Measurements from ENCODE around the gene OR14A2.

DNA sequence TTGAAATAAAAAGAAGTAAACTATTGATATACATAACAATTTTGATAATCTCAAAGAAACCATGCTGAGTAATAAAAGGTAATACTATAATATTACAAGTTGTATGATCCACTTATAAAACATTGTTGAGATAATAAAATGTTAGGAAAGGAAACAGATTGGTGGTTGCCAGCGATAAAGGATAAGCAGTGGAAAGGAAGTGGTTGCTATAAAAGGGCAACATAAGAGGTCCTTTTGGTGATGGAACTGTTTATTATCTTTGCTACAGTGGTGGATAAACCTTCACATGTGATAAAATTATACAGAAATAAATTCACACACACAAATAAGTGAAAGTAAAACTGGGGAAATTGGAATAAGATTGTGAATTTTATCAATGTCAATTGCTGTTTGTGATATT is 46.6 kb downstream of the OR14A2 start:
- TF ChIP-seq EZH2 (IDR thresholded peaks at IDR 0.05; ENCODE audit: borderline replicate concordance, insufficient read depth, low read length, poor library complexity, severe bottlenecking) (no peak), CTCF (IDR thresholded peaks at IDR 0.05; ENCODE audit: poor library complexity, severe bottlenecking) (no peak), RAD21 (conservative IDR thresholded peaks at IDR 0.05) (no peak), POLR2AphosphoS5 (IDR thresholded peaks at IDR 0.05) (no peak)

Data from neural cell (in vitro differentiated cells).